K562 (cell line): ENCODE measurements around the gene HSPA1B. TPM values are rescaled to one million over a fixed set of nuclear protein-coding genes. Genes with fewer than 3 reads are reported as not detected.

Source experiments
- BRD9 ChIP-seq: fragments of 450-650 bp; IDR thresholded peaks from 2 replicates; pipeline ENCODE4 v1.6.1; 2018; ENCODE audit warnings: low read depth; ENCODE audit not compliant: partially characterized antibody
- CAMTA2 ChIP-seq: fragments of 250-450 bp; sonication (Bioruptor Pico); conservative IDR thresholded peaks from 2 replicates; pipeline ENCODE4 v1.5.1; 2022
- CHCHD3 ChIP-seq: fragments of 250-450 bp; sonication (Bioruptor Pico); IDR thresholded peaks from 2 replicates; pipeline ENCODE4 v2.1.2; 2022; ENCODE audit warnings: mild to moderate bottlenecking
- DEAF1 ChIP-seq: fragments of 450-650 bp; formaldehyde crosslinking; IDR thresholded peaks from 2 replicates; pipeline ENCODE4 v1.4.0; 2020; ENCODE audit warnings: mild to moderate bottlenecking, moderate library complexity
- ESRRA ChIP-seq: fragments of 450-650 bp; IDR thresholded peaks from 2 replicates; pipeline ENCODE4 v1.6.1; 2014; ENCODE audit warnings: low read depth, mild to moderate bottlenecking, moderate library complexity, borderline replicate concordance
- HDAC6 ChIP-seq: IDR thresholded peaks from 2 replicates; pipeline ENCODE4 v1.6.1; 2012; ENCODE audit warnings: low read depth, mild to moderate bottlenecking, control low read depth, inconsistent platforms, low read length, moderate library complexity
- HDGF ChIP-seq: fragments of 450-650 bp; IDR thresholded peaks from 2 replicates; pipeline ENCODE4 v1.6.1; 2016
- LARP7 ChIP-seq: fragments of 450-650 bp; IDR thresholded peaks from 2 replicates; pipeline ENCODE4 v1.6.1; 2016
- MYNN ChIP-seq, 2 experiments: sonication (generic); formaldehyde crosslinking in 1 of 2; IDR thresholded peaks; 2 replicates each; pipeline versions ENCODE4 v1.5.0 to v1.6.1; 2016 to 2020; ENCODE audit warnings: antibody characterized with exemption in 1 of 2, missing genetic modification reagents in 1 of 2
- RFX1 ChIP-seq: fragments of 450-650 bp; IDR thresholded peaks from 2 replicates; pipeline ENCODE4 v1.6.1; 2016; ENCODE audit warnings: mild to moderate bottlenecking, moderate library complexity
- SRSF9 ChIP-seq: fragments of 200-400 bp; formaldehyde crosslinking; IDR thresholded peaks from 2 replicates; pipeline ENCODE4 v1.6.1; 2017; ENCODE audit warnings: low read depth, low read length, borderline replicate concordance
- TCF7 ChIP-seq: sonication (generic); IDR thresholded peaks from 2 replicates; pipeline ENCODE4 v1.6.1; 2016; ENCODE audit warnings: antibody characterized with exemption, borderline replicate concordance
- U2AF2 ChIP-seq: fragments of 200-400 bp; formaldehyde crosslinking; optimal IDR thresholded peaks from 2 replicates; pipeline ENCODE3; 2017; ENCODE audit warnings: low read depth, mild to moderate bottlenecking, low read length
- ZC3H8 ChIP-seq: fragments of 450-650 bp; IDR thresholded peaks from 2 replicates; pipeline ENCODE4 v1.6.1; 2017
- ZFP1 ChIP-seq: fragments of 450-650 bp; formaldehyde crosslinking; IDR thresholded peaks from 2 replicates; pipeline ENCODE4 v1.4.0; 2020; ENCODE audit warnings: mild to moderate bottlenecking, mixed read lengths
- ZNF280A ChIP-seq: fragments of 450-650 bp; IDR thresholded peaks from 2 replicates; pipeline ENCODE4 v1.6.1; 2018; ENCODE audit warnings: mild to moderate bottlenecking, low read depth; ENCODE audit not compliant: partially characterized antibody
- polyA plus RNA-seq, 8 experiments: library from polyadenylated mRNA; depleted of rRNA in 4 of 8; stranded (reverse) in 5 of 8; unstranded in 3 of 8; fragments of >200 nt; fragmentation: Nextera tagmentation in 2 of 8; fragmentation: Illumina TruSeq in 1 of 8; extraction: Ambion mirVana in 2 of 8; extraction: Trizol in 1 of 8; gene quantifications; 2 replicates each; pipeline versions ENCODE4 v1.2.1 to v1.2.3, GENCODE V29; 2011 to 2014; ENCODE audit warnings: inconsistent platforms in 1 of 8, missing spikeins in 1 of 8
- total RNA-seq, 7 experiments: library from RNA; depleted of rRNA in 6 of 7; stranded (reverse); fragments of >200 nt in 6 of 7; fragmentation: Illumina TruSeq in 2 of 7; extraction: Trizol in 2 of 7; gene quantifications; 2 replicates each; pipeline versions ENCODE4 v1.2.1 to v1.2.3, GENCODE V29; 2011 to 2021; ENCODE audit warnings: low replicate concordance in 1 of 7
- TF ChIP-seq, protein P1 (sequence below), 2 experiments: IDR thresholded peaks; 2 replicates each; pipeline ENCODE4 v1.6.1; 2012; ENCODE audit warnings: improper control_type of control experiment in 2 of 2, low read depth in 2 of 2, low read length in 2 of 2, borderline replicate concordance in 1 of 2
- TF ChIP-seq, protein P2 (sequence below): fragments of 450-650 bp; formaldehyde crosslinking; IDR thresholded peaks from 2 replicates; pipeline ENCODE4 v1.4.0; 2022; ENCODE audit warnings: mild to moderate bottlenecking, moderate library complexity
- TF ChIP-seq, protein P3 (sequence below): fragments of 450-650 bp; IDR thresholded peaks from 2 replicates; pipeline ENCODE4 v1.7.0; 2016; ENCODE audit warnings: borderline replicate concordance

Gene HSPA1B
- total and polyA plus RNA-seq, 9 of the 15 experiments (the other 6 are each of a cell fraction or from before 2014, with no cell fraction given) = 0.27 to 227 (median 51.2) TPM

GRCh38 chr6:31831350-31832215, 4.0 kb downstream of the HSPA1B start (continued):
- TF ChIP-seq, protein P1, sequence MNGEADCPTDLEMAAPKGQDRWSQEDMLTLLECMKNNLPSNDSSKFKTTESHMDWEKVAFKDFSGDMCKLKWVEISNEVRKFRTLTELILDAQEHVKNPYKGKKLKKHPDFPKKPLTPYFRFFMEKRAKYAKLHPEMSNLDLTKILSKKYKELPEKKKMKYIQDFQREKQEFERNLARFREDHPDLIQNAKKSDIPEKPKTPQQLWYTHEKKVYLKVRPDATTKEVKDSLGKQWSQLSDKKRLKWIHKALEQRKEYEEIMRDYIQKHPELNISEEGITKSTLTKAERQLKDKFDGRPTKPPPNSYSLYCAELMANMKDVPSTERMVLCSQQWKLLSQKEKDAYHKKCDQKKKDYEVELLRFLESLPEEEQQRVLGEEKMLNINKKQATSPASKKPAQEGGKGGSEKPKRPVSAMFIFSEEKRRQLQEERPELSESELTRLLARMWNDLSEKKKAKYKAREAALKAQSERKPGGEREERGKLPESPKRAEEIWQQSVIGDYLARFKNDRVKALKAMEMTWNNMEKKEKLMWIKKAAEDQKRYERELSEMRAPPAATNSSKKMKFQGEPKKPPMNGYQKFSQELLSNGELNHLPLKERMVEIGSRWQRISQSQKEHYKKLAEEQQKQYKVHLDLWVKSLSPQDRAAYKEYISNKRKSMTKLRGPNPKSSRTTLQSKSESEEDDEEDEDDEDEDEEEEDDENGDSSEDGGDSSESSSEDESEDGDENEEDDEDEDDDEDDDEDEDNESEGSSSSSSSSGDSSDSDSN (IDR thresholded peaks at IDR 0.05; ENCODE audit: borderline replicate concordance in 1 of 2, low read depth in 2 of 2, low read length in 2 of 2) = no peak
- TF ChIP-seq MYNN (IDR thresholded peaks at IDR 0.05) (no peak), MYNN (CRISPR knock-in tag; IDR thresholded peaks at IDR 0.05) (no peak), RFX1 (no peak), HDAC6 (no peak), ESRRA (no peak), HDGF (peak; percentile 50; the same call in 1 of the 2 replicates), ZFP1 (CRISPR knock-in tag) (no peak; the same call in 1 of the 2 replicates), U2AF2 (no peak), TCF7 (no peak), BRD9 (peak; percentile 72), ZNF280A (no peak), LARP7 (no peak), ZC3H8 (no peak), SRSF9 (no peak), CAMTA2 (CRISPR knock-in tag) (peak; percentile 91; the same call in 1 of the 2 replicates), DEAF1 (CRISPR knock-in tag) (0 out of 2 replicates have a peak, but pooled peaks have one; percentile 20), CHCHD3 (CRISPR knock-in tag) (no peak)
- TF ChIP-seq, protein P2, sequence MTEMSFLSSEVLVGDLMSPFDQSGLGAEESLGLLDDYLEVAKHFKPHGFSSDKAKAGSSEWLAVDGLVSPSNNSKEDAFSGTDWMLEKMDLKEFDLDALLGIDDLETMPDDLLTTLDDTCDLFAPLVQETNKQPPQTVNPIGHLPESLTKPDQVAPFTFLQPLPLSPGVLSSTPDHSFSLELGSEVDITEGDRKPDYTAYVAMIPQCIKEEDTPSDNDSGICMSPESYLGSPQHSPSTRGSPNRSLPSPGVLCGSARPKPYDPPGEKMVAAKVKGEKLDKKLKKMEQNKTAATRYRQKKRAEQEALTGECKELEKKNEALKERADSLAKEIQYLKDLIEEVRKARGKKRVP = 0 out of 2 replicates have a peak, but pooled peaks have one; percentile 8
- TF ChIP-seq, protein P3, sequence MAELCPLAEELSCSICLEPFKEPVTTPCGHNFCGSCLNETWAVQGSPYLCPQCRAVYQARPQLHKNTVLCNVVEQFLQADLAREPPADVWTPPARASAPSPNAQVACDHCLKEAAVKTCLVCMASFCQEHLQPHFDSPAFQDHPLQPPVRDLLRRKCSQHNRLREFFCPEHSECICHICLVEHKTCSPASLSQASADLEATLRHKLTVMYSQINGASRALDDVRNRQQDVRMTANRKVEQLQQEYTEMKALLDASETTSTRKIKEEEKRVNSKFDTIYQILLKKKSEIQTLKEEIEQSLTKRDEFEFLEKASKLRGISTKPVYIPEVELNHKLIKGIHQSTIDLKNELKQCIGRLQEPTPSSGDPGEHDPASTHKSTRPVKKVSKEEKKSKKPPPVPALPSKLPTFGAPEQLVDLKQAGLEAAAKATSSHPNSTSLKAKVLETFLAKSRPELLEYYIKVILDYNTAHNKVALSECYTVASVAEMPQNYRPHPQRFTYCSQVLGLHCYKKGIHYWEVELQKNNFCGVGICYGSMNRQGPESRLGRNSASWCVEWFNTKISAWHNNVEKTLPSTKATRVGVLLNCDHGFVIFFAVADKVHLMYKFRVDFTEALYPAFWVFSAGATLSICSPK = 0 out of 2 replicates have a peak, but pooled peaks have one; percentile 29
